HG02571 (cell line): ENCODE measurements around the gene FXYD5.
"Not testable (repeated sequence)": the region's sequence is repeated elsewhere in the genome, so short reads cannot be mapped to it uniquely, and the experiment has no call there.

Source experiments
- ATAC-seq: cut with Tn5 transposase; IDR thresholded peaks from one replicate; pipeline ENCODE4 v1.9.1; 2021; ENCODE audit warnings: mild to moderate bottlenecking, moderate library complexity; ENCODE audit not compliant: unreplicated experiment

The FXYD5 gene

DNA sequence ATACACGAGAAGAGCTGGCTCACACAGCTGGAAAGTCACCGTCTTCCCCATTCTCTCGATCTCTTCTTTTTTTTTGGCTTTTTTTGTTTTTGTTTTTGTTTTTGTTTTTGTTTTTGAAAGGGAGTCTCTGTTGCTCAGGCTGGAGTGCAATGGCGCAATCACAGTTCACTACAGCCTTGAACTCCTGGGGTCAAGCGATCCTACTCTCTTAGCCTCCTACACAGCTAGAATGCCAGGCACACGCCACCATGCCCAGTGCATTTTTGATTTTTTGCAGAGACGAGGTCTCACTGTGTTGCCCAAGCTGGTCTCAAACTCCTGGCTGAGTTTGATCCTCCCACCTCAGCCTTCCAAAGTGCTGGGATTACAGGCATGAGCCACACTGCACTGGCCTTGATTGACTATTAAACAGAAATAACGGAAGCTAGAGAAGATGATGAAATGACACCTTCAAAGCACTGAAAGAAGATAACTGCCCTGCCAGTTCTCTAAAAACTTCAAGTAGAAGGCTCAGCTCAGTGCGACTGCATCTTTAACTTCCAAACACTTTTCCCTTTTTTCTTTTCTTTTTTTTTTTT, 34.9 kb upstream of the FXYD5 start:
- no peak for ATAC-seq

DNA sequence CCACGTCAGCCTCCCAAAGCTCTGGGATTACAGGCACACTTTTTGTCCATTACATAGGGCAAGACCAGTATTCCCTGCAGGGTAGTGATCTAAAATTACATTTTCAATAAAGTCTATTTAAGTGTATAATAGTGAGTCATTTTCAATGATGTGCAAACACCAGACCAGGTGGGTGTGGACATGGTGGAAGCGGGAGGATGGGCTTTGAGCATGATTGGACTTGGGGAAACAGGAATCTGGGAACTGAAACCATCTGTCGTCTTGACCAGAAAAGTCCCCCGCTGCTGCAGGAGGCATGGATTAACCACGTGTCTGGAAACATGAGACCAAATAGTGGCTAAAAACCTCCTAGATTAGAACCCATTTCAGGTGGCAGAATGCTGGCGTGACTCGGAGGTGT, 34.0 kb upstream of the FXYD5 start:
- ATAC-seq: no peak

DNA sequence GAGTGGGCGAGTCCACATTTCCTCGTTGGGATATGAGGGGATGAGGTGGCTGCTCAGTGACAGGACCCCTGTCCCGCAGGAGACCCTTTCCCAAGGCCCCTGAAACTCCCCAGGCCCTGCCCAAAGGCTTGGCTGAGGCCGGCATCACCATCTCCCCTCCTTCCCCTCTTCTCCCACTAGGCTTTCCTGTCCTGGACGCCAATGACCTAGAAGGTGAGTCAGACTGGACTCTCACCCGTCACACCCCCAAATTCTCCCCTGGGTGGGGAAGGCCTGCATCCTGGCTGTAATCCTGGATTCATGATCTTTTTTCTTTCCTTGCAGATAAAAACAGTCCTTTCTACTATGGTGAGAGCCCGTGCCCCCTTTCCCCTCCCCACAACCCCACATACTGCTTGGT, 33.6 kb upstream of the FXYD5 start:
- no peak for ATAC-seq

- ATAC-seq: no peak
These were observed 31.6 kb upstream of the FXYD5 start for GRCh38 chr19:35122687-35123551.

GRCh38 chr19:35123573-35123972, 31.0 kb upstream of the FXYD5 start:
- ATAC-seq: no peak

DNA sequence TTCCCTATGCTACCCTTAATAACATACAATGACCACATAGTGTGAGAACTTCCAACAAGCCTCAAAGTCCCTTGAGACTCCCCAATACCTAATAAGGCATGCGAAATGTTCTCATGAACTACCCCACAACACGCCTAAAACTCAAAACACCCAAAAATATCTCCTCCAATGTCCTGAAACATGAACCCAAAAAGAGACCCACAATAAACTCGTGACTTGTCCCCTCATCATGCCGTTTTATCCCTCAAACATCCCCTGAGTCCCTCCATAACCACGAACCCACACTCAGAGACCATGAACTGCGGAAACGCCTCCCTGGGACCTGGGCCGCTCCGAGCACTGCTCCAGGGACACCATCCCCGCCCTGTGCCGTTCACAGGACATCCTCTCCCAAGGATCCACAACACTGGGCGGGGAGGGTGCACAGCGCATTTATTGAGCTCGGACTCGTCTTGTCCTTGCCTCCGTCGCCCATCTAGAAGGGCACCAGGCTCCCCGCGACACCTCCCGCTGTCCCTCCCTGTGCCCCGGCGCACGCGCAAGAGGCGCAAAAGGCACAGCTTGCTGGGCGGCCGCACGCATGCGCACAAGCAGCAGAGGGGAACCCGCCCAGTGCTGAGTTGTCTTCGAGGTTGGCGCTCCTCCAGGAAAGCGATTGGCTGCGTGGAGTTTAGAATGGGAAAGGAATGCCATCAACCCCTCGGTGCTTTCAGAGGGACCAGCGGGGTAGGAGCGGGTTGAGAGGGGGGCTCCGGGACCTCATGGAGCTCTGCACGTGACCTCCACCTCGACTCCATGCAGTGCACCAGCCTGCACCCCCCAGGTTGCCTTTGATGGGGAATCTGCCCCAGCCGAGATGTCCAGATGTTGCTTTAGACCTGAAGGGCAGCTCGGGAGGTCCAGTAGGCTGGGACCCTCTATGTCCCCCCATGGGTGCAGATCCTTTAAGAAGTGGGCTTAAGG, 30.2 kb upstream of the FXYD5 start:
- ATAC-seq: no peak

GRCh38 chr19:35125270-35125717, 29.2 kb upstream of the FXYD5 start:
- no peak for ATAC-seq

DNA sequence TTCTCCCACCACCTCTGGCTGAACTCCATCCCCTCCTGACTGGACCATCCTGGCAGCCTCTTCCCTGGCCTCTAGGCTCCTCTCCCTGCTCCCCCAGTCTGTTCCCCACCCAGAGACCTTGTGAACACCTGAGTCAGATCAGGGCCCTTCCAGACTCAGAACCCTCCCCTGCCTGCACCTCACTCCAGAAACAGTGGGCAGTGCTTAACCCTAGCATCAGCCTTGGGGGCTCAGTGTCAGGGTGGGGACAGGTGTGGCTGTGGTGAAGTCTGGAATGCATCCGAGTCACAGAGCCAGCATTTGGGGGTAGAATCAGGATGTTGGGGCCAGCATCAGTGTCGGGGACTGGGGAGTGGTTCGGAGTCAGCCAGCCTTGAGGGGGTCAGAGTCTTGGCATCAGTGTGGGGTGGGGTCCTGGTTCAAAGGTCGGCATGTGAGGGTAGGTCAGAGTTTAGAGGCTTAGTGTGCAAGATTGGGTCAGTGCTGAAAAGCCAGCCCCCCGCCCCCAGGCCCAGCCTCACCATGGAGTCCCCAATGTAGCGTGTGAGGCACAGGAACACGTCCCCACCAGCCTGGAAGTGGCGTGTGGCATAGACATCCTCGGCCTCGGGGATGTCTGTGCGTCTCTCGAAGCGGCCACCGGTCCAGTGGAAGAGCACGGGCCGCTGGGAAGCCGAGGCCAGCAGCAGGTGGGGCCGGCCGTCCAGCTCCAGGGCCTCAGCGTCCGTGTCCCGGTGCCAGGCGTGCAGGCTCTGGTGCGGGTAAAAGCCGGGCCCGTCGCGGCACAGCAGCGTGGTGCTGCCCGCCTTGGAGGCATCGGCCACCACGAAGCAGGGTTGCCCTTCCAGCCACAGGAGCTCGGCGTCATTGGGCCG, 28.5 kb upstream of the FXYD5 start:
- no peak for ATAC-seq

DNA sequence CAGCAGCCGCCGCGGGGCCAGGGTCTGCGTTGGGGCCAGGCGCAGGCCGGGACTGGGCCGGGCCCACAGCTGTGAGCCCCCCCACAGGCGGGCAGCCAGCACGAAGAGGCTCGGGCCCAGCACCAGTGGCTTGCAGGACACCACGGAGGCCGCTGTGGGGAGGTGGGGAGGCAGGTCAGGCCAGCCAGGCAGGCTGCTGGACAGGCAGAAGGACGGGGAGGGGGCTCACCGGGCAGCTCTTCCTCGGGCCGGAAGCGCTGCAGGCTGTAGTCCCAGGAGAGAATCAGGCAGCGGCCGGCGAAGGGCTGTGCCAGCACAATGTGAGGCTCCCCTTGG, 27.9 kb upstream of the FXYD5 start:
- ATAC-seq: no peak

DNA sequence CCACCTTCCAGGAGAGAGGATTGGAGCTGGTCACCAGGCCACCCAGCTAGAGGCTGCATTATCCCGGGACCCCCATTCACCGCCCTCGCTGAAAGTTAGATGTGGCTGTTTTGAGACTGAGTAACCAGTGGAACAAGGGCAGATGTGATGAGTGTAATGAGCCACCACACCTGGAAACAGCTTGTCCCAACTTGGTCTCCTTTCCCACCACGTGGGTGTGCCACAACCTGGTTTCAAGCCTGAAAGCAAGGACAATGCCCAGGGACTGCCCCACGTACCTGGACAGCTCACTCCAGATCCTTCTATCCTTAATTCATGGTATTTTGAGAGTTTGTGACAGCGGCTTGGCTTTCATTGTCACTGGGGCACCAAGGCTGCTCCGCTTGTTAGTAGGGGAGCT, 26.7 kb upstream of the FXYD5 start:
- no peak for ATAC-seq

DNA sequence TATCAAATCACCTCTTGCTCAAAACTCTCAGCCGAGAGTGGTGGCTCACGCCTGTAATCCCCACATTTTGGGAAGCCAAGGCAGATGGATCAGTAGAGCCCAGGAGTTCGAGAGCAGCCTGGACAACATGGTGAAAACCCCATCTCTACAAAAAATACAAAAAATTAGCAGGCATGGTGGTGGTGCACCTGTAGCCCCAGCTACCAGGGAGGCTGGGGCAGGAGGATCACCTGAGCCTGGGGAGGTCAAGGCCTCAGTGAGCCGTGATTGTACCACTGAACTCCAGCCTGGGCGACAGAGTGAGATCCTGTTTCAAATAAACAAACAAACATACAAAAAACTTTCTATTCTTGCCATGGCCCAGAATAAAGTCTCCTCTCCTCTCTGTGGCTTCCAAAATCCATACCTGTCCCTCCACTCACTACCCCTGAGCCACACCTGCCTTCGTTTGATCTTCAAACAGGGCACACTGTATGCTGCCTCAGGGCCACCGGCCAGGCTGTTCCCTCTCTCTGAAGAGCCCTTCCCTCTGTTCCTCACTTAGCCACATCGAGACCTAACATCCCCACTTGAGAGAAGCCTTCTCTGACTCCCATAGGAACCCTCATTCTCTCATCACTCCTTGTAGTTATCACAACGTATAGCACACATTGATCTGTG, 26.0 kb upstream of the FXYD5 start:
- ATAC-seq: no peak

GRCh38 chr19:35129724-35130274, 24.7 kb upstream of the FXYD5 start:
- ATAC-seq: not testable (repeated sequence)

DNA sequence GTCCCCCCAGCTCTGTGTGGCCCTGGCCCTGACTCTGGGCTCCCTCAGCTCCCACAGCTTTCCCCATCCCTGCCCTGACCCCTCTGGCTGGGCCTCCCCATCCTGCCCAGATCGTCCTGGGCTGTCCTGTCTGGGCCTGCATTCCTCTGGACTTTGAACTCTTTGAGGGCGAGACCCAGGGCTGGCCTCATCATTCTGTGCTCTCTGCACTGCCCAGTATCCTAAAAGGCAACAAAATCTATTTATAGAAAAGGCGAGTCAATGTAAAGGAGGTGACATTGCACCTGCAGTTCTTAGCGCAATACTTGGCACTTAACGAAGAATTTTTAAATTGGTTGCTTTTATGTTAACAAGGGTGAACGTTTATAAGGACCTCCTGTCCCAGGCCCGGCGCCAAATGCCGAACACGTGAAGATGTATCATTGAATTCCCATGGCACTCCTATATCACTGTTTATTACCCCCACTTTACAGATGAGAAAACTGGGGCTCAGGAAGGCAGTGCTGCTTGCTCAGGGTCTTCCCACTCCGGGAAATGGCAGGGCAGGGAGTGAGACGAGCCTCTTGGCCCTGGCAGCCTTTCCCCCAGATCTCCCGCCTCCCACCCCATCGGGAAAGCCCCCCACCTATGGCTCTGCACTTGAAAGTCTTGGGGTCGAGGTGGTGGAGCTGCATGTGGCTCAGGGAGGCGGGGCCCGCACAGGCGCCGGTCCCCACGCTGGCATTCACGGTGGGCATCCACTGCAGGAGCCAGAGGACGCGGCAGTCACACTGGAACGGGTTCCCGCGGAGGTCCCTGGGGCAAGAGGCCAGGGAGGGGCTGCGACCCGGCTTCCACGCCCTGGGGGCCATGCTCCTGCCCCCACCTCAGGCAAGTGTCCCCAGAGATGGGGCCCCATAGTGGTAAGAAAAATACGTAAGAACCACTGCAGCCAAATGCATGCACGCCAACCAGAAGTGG, 23.5 kb upstream of the FXYD5 start:
- ATAC-seq: no peak

GRCh38 chr19:35132254-35132653, 22.3 kb upstream of the FXYD5 start:
- ATAC-seq: no peak

DNA sequence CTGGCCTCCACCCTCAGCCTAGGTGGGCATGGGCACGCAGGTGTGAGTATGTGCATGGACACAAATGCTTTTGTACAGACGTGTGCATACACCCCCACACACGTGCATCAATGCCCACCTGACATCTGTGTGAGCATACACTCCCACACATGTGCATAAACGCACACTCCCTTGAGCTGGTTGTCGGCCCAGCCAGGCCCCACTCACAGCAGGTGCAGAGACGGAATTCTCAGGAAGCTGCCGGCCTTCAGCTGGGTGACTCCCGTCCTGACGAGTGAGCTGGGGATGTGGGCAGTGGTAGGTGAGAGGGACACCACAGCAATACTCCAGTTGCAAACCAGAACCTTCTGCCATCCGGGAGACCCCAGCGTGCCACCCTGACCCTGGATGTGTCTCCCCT, 20.7 kb upstream of the FXYD5 start:
- no peak for ATAC-seq

DNA sequence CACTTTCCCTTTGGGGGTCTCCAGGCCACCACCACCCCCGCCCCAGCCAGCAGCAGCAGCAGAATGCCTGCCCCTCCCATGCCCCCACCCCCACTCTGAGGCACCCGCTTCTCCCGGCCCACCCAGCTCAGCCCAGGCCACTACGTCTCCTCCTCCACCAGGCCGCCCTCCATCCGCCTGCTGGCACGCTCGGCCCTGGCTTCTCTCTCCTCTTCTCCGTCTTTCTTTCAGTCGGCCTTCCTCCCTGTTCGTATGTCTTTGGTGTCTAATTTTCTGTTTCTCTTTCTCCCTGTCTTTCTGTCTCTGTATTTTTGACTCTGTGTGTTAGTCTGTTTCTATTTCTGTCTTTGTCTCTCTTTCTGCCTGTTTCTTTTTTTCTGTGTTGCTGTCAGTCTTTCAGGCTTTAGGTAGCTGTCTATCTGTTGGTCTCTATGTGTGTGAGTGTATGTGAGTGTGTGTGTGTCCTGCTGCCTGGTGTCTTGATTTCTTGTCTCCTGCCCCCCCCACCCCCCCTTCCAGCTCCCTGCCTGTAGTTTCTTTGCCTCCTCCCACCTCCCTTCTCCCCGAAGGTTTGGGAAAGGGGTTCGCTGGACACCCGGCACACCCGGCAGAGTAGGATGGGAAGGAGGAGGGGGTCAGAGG, 19.8 kb upstream of the FXYD5 start, which contains the start of gene LGI4:
TSS of gene LGI4 (minus strand) at position 459 of the 642 bp plus-strand sequence. CDS start at position 80, 379 bp downstream.
- ATAC-seq: no peak

GRCh38 chr19:35135389-35135909, 19.1 kb upstream of the FXYD5 start:
- no peak for ATAC-seq

DNA sequence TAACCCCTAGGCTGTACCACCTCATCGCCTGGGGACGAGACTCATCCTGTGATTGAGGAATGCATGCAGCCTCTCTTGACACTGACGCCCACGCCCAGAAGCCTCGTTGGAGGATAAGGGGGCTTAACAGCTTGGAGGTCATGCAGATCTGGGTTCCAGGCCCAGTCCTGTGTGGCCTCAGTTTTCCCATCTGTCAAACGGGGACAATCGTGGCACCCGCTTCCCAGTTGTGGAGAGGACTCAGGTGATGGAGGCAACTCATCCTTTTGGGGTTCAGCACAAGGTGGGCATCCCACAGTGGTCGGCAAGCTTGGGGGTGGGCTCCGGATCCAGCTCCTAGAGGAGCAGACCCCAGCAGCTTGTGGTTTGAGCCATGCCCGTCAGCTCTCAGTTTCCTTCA, 18.3 kb upstream of the FXYD5 start:
- no peak for ATAC-seq
